CD4-positive, alpha-beta T cell (primary cell): ENCODE results near the gene SH3RF1. TPM values are rescaled to one million over a fixed set of nuclear protein-coding genes. Genes with fewer than 3 reads are reported as not detected.

Source experiments
- ATAC-seq: fragments of 200-7000 bp; cut with Tn5 transposase; one replicate; pipeline ENCODE4 v1.10.0; 2022; ENCODE audit warnings: mild to moderate bottlenecking; ENCODE audit not compliant: poor library complexity
- CTCF ChIA-PET: fragments of 350-600 bp; sonication (Branson Sonifier 250); formaldehyde crosslinking; loops from one replicate; lab custom pipeline; 2021; ENCODE audit warnings: antibody characterized with exemption, inconsistent platforms; lab: Charles Lee
- POLR2A ChIA-PET: fragments of 350-600 bp; sonication (Branson Sonifier 250); formaldehyde crosslinking; loops from one replicate; lab custom pipeline; 2021; ENCODE audit warnings: antibody characterized with exemption, inconsistent platforms; lab: Charles Lee
- DNase-seq, 14 experiments: peaks; one replicate each; pipeline ENCODE4 v3.0.0-alpha.2; 2013 to 2020; ENCODE audit warnings: mixed read lengths in 2 of 14
- H3K27ac ChIP-seq, 2 donors: one replicate each; pipeline versions ENCODE4 v1.5.1 to v1.7.0; 2013; ENCODE audit warnings: low read length in 2 of 2, low read depth in 1 of 2, mild to moderate bottlenecking in 1 of 2
- H3K27me3 ChIP-seq, 2 experiments: 1 replicate in 1 of 2; 2 replicates in 1 of 2; pipeline versions ENCODE4 v1.6.1 to v1.7.0; 2013; ENCODE audit warnings: low read length in 2 of 2, control low read depth in 1 of 2, mild to moderate bottlenecking in 1 of 2, moderate library complexity in 1 of 2; ENCODE audit not compliant: insufficient read depth in 2 of 2, control insufficient read depth in 1 of 2
- H3K36me3 ChIP-seq: one replicate; pipeline ENCODE4 v1.6.1; 2013; ENCODE audit warnings: low read length, control low read depth; ENCODE audit not compliant: insufficient read depth
- H3K4me1 ChIP-seq: one replicate; pipeline ENCODE4 v1.6.1; 2013; ENCODE audit warnings: low read length, control low read depth; ENCODE audit not compliant: insufficient read depth
- H3K4me3 ChIP-seq: one replicate; pipeline ENCODE4 v1.5.1; 2013; ENCODE audit warnings: mild to moderate bottlenecking, low read length, moderate library complexity
- H3K9me3 ChIP-seq, 2 experiments: 1 replicate in 1 of 2; 2 replicates in 1 of 2; pipeline versions ENCODE4 v1.6.1 to v1.7.0; 2013; ENCODE audit warnings: low read length in 2 of 2, mild to moderate bottlenecking in 2 of 2, control low read depth in 1 of 2, moderate library complexity in 1 of 2; ENCODE audit not compliant: control insufficient read depth in 1 of 2, insufficient read depth in 1 of 2
- H3K27ac Mint-ChIP-seq: one replicate; pipeline ENCODE4 v1.8.0; 2020; ENCODE audit warnings: mixed read lengths
- H3K27me3 Mint-ChIP-seq: one replicate; pipeline ENCODE4 v1.8.0; 2021; ENCODE audit warnings: mixed read lengths
- H3K36me3 Mint-ChIP-seq: one replicate; pipeline ENCODE4 v1.8.0; 2021; ENCODE audit warnings: low read depth, mixed read lengths
- H3K4me1 Mint-ChIP-seq: one replicate; pipeline ENCODE4 v1.8.0; 2021; ENCODE audit warnings: low read depth, mixed read lengths
- H3K4me3 Mint-ChIP-seq: one replicate; pipeline ENCODE4 v1.8.0; 2020; ENCODE audit warnings: mild to moderate bottlenecking, mixed read lengths
- H3K9me3 Mint-ChIP-seq: one replicate; pipeline ENCODE4 v1.8.0; 2020; ENCODE audit warnings: mixed read lengths
- intact Hi-C, 2 experiments: fragments of 100-400 bp; cut with DNase I in 1 of 2; cut with micrococcal nuclease in 1 of 2; formaldehyde crosslinking; loops; one replicate each; pipeline versions ENCODE4 v1.15.1 to v1.9.0; 2023 to 2025; cut with DNase I, micrococcal nuclease
- total RNA-seq, 174 experiments: library from RNA in 2 of 174; stranded (reverse) in 2 of 174; gene quantifications; one replicate each; pipeline ENCODE4 v1.2.3 and lab custom pipeline; 2021 to 2026
- TF ChIP-seq, protein P1 (sequence below): fragments of 200-600 bp; IDR thresholded peaks from one replicate; pipeline ENCODE4 v1.8.0; 2022; ENCODE audit warnings: antibody characterized with exemption, mild to moderate bottlenecking

Gene SH3RF1
- total RNA-seq, 2 experiments from 2014 or later: 0.25 TPM; not detected in 1

DNA sequence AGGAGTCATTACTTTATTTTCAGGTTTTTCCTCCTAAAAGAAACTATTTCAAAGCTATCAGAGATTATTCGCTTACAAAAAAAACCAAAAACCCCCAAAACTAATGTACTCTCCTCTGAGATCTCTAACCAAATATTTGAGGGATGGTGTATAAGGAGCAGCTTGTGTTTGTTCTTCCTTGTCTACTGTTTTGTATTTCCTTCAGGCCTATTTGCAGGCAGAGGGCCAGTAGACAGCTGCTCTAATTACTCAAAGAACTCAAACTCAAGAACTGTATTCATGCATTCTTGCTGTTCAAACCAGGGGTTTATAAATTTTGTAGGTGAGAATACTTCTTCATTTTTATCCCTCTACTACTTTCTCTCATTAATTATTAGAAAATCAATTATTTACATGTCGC is 51.3 kb downstream of the SH3RF1 start:
- POLR2A ChIA-PET: no interaction called here
- TF ChIP-seq, protein P1, sequence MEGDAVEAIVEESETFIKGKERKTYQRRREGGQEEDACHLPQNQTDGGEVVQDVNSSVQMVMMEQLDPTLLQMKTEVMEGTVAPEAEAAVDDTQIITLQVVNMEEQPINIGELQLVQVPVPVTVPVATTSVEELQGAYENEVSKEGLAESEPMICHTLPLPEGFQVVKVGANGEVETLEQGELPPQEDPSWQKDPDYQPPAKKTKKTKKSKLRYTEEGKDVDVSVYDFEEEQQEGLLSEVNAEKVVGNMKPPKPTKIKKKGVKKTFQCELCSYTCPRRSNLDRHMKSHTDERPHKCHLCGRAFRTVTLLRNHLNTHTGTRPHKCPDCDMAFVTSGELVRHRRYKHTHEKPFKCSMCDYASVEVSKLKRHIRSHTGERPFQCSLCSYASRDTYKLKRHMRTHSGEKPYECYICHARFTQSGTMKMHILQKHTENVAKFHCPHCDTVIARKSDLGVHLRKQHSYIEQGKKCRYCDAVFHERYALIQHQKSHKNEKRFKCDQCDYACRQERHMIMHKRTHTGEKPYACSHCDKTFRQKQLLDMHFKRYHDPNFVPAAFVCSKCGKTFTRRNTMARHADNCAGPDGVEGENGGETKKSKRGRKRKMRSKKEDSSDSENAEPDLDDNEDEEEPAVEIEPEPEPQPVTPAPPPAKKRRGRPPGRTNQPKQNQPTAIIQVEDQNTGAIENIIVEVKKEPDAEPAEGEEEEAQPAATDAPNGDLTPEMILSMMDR: no peak
- H3K36me3 ChIP-seq: no peaks in the 10 kb centered on the region
- DNase-seq (no peak), ATAC-seq (no peak)
- no peak overlapping the region for H3K27ac Mint-ChIP-seq
- no peak overlapping the region for H3K27ac ChIP-seq
- CTCF ChIA-PET: no interaction called here
- no peaks in the 10 kb centered on the region for H3K36me3 Mint-ChIP-seq
- no peaks in the 10 kb centered on the region for H3K4me1 Mint-ChIP-seq
- no peaks in the 10 kb centered on the region for H3K27me3 Mint-ChIP-seq
- intact Hi-C loops: no loop called here
- no peak overlapping the region for H3K4me3 ChIP-seq
- no peak overlapping the region for H3K4me3 Mint-ChIP-seq
- no peaks in the 10 kb centered on the region for H3K27me3 ChIP-seq
- no peaks in the 10 kb centered on the region for H3K9me3 Mint-ChIP-seq
- H3K4me1 ChIP-seq: no peaks in the 10 kb centered on the region
- no peaks in the 10 kb centered on the region for H3K9me3 ChIP-seq

DNA sequence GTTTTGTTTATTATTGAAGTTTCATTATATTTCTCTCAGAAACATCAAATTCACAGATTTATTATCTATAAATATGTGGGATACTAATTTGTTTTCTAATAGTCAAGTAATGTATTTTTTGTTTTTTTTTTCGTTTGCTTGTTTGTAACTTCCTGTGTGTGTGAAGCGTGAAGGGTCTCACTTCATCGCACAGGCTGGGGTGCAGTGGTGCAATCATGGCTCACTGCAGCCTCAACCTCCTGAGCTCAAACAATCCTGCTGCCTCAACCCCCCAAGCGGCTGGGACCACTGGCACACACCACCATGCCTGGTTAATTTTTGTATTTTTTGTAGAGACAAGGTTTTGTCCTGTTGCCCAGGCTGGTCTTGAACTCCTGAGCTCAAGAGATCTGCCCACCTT is 55.1 kb downstream of the SH3RF1 start:
- H3K4me3 Mint-ChIP-seq: no peak overlapping the region
- CTCF ChIA-PET: no interaction called here

DNA sequence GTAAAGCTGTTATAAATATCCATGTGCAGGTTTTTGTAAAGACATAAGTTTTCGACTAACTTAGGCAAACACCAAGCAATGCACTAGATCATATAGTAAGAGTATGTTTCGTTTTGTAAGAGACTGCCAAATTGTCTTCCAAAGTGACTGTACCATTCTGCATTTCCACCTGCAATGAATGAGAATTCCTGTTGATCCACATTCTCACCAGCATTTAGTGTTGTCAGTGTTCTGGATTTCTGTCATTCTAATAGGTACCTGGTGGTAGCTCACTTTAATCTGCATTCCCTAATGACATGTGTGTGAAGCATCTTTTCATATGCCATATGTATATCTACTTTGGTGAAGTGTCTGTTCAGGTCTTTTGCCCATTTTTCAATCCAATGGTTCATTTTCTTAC is 57.8 kb downstream of the SH3RF1 start:
- no peaks in the 10 kb centered on the region for H3K36me3 ChIP-seq
- no peaks in the 10 kb centered on the region for H3K9me3 ChIP-seq
- no peaks in the 10 kb centered on the region for H3K4me1 Mint-ChIP-seq
- no peaks in the 10 kb centered on the region for H3K9me3 Mint-ChIP-seq
- CTCF ChIA-PET: no interaction called here
- peaks cover 4% of the 10 kb centered on the region for H3K27me3 Mint-ChIP-seq
- H3K4me3 Mint-ChIP-seq: no peak overlapping the region
- intact Hi-C loops: no loop called here
- TF ChIP-seq, protein P1: no peak
- POLR2A ChIA-PET: no interaction called here
- no peak for ATAC-seq
- no peaks in the 10 kb centered on the region for H3K36me3 Mint-ChIP-seq
- H3K27ac Mint-ChIP-seq: no peak overlapping the region
- DNase-seq: no peak
- H3K4me3 ChIP-seq: no peak overlapping the region
- no peak overlapping the region for H3K27ac ChIP-seq
- H3K4me1 ChIP-seq: no peaks in the 10 kb centered on the region
- no peaks in the 10 kb centered on the region for H3K27me3 ChIP-seq

More for the DNA sequence above, 55.1 kb downstream of the SH3RF1 start:
- Mint-ChIP-seq H3K27ac (no peak overlapping the region), H3K36me3 (no peaks in the 10 kb centered on the region), H3K4me1 (no peaks in the 10 kb centered on the region), H3K27me3 (no peaks in the 10 kb centered on the region), H3K9me3 (no peaks in the 10 kb centered on the region)
- intact Hi-C loops: no loop called here
- Histone ChIP-seq H3K4me1 (no peaks in the 10 kb centered on the region), H3K4me3 (no peak overlapping the region), H3K27ac (no peak overlapping the region), H3K27me3 (no peaks in the 10 kb centered on the region), H3K9me3 (no peaks in the 10 kb centered on the region), H3K36me3 (no peaks in the 10 kb centered on the region)
- no peak for ATAC-seq
- DNase-seq: no peak
- POLR2A ChIA-PET: no interaction called here
- TF ChIP-seq, protein P1: no peak
